Frontal cortex (tissue), 4 donors: ENCODE data around the gene HNRNPA1L2. TPM values are rescaled to one million over a fixed set of nuclear protein-coding genes. Genes with fewer than 3 reads are reported as not detected.
"Not testable (repeated sequence)": the region's sequence is repeated elsewhere in the genome, so short reads cannot be mapped to it uniquely, and the experiment has no call there.

Source experiments
- DNase-seq, 2 donors: peaks; one replicate each; pipeline ENCODE4 v3.0.0; 2012; ENCODE audit warnings: low spot score in 2 of 2
- FAIRE-seq: peaks from 2 replicates; lab custom pipeline; 2012; peaks lifted over from hg19 to GRCh38; lab: Jason Lieb, UNC
- total RNA-seq: library from RNA; depleted of rRNA; stranded (reverse); fragments of >200 nt; gene quantifications from one replicate; pipeline ENCODE4 v1.2.3, GENCODE V29; 2014
- donor health status: control.
- donor health status: control.
- donor health status: control.

Gene HNRNPA1L2
- total RNA-seq: 9.4 TPM

- FAIRE-seq: no peak
- DNase-seq: no peak
Observed at GRCh38 chr13:52642131-52642530, at the start of gene HNRNPA1L2. HNRNPA1L2 (plus strand) TSS chr13:52642431; CDS start chr13:52642493, 62 bp downstream.

GRCh38 chr13:52593175-52593574 lies 49.1 kb upstream of the HNRNPA1L2 start:
- not testable (repeated sequence) for DNase-seq, FAIRE-seq

GRCh38 chr13:52593812-52594211 lies 48.4 kb upstream of the HNRNPA1L2 start:
- DNase-seq, FAIRE-seq: not testable (repeated sequence)

GRCh38 chr13:52594295-52594694 lies 47.9 kb upstream of the HNRNPA1L2 start:
- FAIRE-seq, DNase-seq: not testable (repeated sequence)

- FAIRE-seq (no peak), DNase-seq (no peak)
Observed at GRCh38 chr13:52597676-52598075, 44.6 kb upstream of the HNRNPA1L2 start.

- FAIRE-seq (no peak), DNase-seq (no peak)
Observed at GRCh38 chr13:52599037-52599847, 43.0 kb upstream of the HNRNPA1L2 start.

- DNase-seq (peak; percentile 46 to 49), FAIRE-seq (no peak)
Observed at GRCh38 chr13:52599848-52600603, 42.2 kb upstream of the HNRNPA1L2 start.

GRCh38 chr13:52600666-52601065 lies 41.6 kb upstream of the HNRNPA1L2 start:
- FAIRE-seq (no peak), DNase-seq (no peak)

- not testable (repeated sequence) for DNase-seq, FAIRE-seq
Observed at GRCh38 chr13:52603316-52603715, 38.9 kb upstream of the HNRNPA1L2 start.

GRCh38 chr13:52606126-52606525 lies 36.1 kb upstream of the HNRNPA1L2 start:
- not testable (repeated sequence) for FAIRE-seq, DNase-seq

GRCh38 chr13:52606795-52607194 lies 35.4 kb upstream of the HNRNPA1L2 start:
- not testable (repeated sequence) for FAIRE-seq, DNase-seq

- DNase-seq, FAIRE-seq: not testable (repeated sequence)
Observed at GRCh38 chr13:52608184-52608583, 34.0 kb upstream of the HNRNPA1L2 start.

- not testable (repeated sequence) for FAIRE-seq
- peak in 1 of 2 donors; percentile 27 for DNase-seq
Observed at GRCh38 chr13:52609013-52609606, 33.1 kb upstream of the HNRNPA1L2 start.

GRCh38 chr13:52610158-52610557 lies 32.1 kb upstream of the HNRNPA1L2 start:
- DNase-seq, FAIRE-seq: not testable (repeated sequence)

GRCh38 chr13:52615134-52615801 lies 27.0 kb upstream of the HNRNPA1L2 start:
- no peak for DNase-seq
- FAIRE-seq: no peak

GRCh38 chr13:52615812-52616211 lies 26.4 kb upstream of the HNRNPA1L2 start:
- DNase-seq (no peak), FAIRE-seq (no peak)

- no peak for FAIRE-seq
- peak; percentile 33 to 68 for DNase-seq
Observed at GRCh38 chr13:52617070-52618060, 24.9 kb upstream of the HNRNPA1L2 start.

- not testable (repeated sequence) for FAIRE-seq, DNase-seq
Observed at GRCh38 chr13:52631083-52631690, 11.0 kb upstream of the HNRNPA1L2 start.
